Progenitor cell of endocrine pancreas (in vitro differentiated cells): ENCODE measurements around the gene P4HA2. TPM values are rescaled to one million over a fixed set of nuclear protein-coding genes. Genes with fewer than 3 reads are reported as not detected.
A peak's percentile ranks its signal among the peaks of the same experiment; 100 is the strongest.

ENCODE experiments used
- DNase-seq: peaks from one replicate; pipeline ENCODE4 v3.0.0; 2021; ENCODE audit warnings: low spot score; ENCODE audit not compliant: unreplicated experiment
- H3K27ac Mint-ChIP-seq: 2 replicates; pipeline ENCODE4 v1.8.0; 2021; ENCODE audit warnings: mild to moderate bottlenecking, moderate library complexity, mixed read lengths
- H3K27me3 Mint-ChIP-seq: 2 replicates; pipeline ENCODE4 v1.8.0; 2021; ENCODE audit warnings: mixed read lengths
- H3K36me3 Mint-ChIP-seq: 2 replicates; pipeline ENCODE4 v1.8.0; 2022; ENCODE audit warnings: mixed read lengths; ENCODE audit not compliant: insufficient read depth
- H3K4me1 Mint-ChIP-seq: 2 replicates; pipeline ENCODE4 v1.8.0; 2021; ENCODE audit warnings: low read depth, mixed read lengths
- H3K4me3 Mint-ChIP-seq: 2 replicates; pipeline ENCODE4 v1.8.0; 2021; ENCODE audit warnings: low read depth, mild to moderate bottlenecking, moderate library complexity, mixed read lengths
- H3K9me3 Mint-ChIP-seq: 2 replicates; pipeline ENCODE4 v1.8.0; 2021; ENCODE audit warnings: low read depth, mixed read lengths
- CTCF ChIP-seq: fragments of 200-600 bp; sonication (generic); IDR thresholded peaks from one replicate; pipeline ENCODE4 v1.5.0; 2021; ENCODE audit warnings: antibody characterized with exemption, mild to moderate bottlenecking; ENCODE audit not compliant: unreplicated experiment
- long read RNA-seq: library from polyadenylated mRNA; unstranded; transcript quantifications from one replicate; pipeline ENCODE4 v2.0.0, GENCODE V29; 2020
- total RNA-seq: library from RNA; stranded (reverse); gene quantifications from 2 replicates; pipeline ENCODE4 v1.2.1, GENCODE V29; 2021

P4HA2 gene
- total RNA-seq = 18.5 and 23.8 TPM in 2 replicates
- long read RNA-seq, transcript P4HA2-202 (15 exons, 2,313 nt) = major isoform, 77 of 136 reads
- long read RNA-seq, transcript P4HA2-203 (16 exons, 2,223 nt) = minor isoform, 6 of 136 reads
- long read RNA-seq, partial matches to known transcripts = 9 of 136 reads
- long read RNA-seq, other reads (novel, unspliced or antisense) = 40 of 136 reads

DNA sequence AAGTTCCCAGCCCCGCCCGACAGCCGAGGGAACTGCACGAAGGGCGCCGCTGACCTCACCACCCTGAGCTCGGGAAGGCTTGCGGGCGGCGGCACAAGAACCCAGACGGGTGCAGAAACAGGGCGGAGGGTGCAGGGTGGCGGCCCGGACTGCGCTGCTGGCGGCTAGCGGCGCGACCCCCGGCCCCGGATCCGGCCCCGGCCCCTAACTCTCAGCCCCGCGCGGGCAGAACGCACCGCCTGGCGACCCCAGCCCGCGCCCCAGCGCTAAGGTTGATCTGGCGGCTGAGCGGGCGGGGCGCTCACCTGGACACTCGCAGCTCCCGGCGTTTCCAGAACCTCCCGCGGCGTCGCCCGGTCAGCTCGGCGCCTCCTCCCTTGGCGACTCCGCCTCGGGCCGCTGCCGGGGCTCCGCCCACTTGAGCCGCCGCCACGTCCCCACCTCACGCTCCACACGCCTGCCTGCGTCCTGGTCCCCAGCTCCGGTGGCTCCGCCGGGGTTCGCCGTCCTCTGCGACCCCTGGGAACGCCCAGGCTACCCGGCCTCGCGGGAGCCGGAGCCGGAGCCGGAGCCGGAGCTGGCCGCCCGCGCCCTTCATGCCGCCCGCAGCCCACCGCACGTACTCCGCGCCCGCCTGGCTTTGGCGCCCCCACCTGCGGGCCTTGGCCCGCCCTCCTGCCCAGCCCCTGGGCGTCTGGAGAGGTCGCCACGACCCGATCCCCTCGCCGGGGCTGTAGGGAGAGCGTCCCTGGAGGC is at the start of gene P4HA2:
TSS of gene P4HA2 (minus strand) at position 369 of the 756 bp plus-strand sequence. CDS start 9,227 bp downstream, outside the sequence.
- H3K4me1 Mint-ChIP-seq = peaks cover 10% of the 10 kb centered on the region
- H3K27me3 Mint-ChIP-seq = peaks cover 50% of the 10 kb centered on the region
- DNase-seq = peak; percentile 76
- no peak within 1 kb of the TSS for H3K27ac Mint-ChIP-seq
- no peaks in the 10 kb centered on the region for H3K36me3 Mint-ChIP-seq
- H3K9me3 Mint-ChIP-seq = no peaks in the 10 kb centered on the region
- H3K4me3 Mint-ChIP-seq = peak within 1 kb of the TSS; percentile 65
- no peak for TF ChIP-seq CTCF

DNA sequence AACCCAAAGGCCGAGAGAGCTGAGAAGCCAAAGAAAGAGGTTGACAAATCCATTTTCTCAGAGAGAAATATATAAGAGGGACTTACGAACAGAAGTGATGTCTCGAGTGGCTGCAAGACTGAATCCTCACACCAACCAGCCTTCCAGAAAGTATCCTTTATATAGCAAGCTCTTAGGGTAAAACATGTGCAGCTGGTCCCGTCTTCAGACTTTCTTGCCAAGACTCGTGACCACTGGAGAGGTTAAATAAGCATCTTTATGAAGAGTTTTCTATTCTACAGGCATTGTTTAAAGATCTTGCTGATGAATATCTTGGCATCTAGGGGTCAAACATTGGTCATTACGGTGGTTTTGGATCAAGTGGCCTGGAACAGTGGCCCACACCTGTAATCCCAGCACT is 49.6 kb upstream of the P4HA2 start:
- peaks cover 7% of the 10 kb centered on the region for H3K27me3 Mint-ChIP-seq
- H3K4me3 Mint-ChIP-seq = no peak overlapping the region
- peaks cover 4% of the 10 kb centered on the region for H3K4me1 Mint-ChIP-seq
- no peak for TF ChIP-seq CTCF
- DNase-seq = no peak
- no peaks in the 10 kb centered on the region for H3K9me3 Mint-ChIP-seq
- no peak overlapping the region for H3K27ac Mint-ChIP-seq
- peaks cover 1% of the 10 kb centered on the region for H3K36me3 Mint-ChIP-seq

- Mint-ChIP-seq H3K9me3 (no peaks in the 10 kb centered on the region), H3K36me3 (peaks cover 1% of the 10 kb centered on the region), H3K27ac (no peak overlapping the region), H3K27me3 (peaks cover 3% of the 10 kb centered on the region), H3K4me1 (peaks cover 4% of the 10 kb centered on the region), H3K4me3 (no peak overlapping the region)
- no peak for TF ChIP-seq CTCF
- no peak for DNase-seq
These were observed 47.9 kb upstream of the P4HA2 start for GRCh38 chr5:132275367-132276220.

- Mint-ChIP-seq H3K4me3 (no peak overlapping the region), H3K27ac (no peak overlapping the region), H3K9me3 (no peaks in the 10 kb centered on the region), H3K36me3 (peaks cover 1% of the 10 kb centered on the region), H3K27me3 (no peaks in the 10 kb centered on the region), H3K4me1 (peaks cover 4% of the 10 kb centered on the region)
- DNase-seq = no peak
- no peak for TF ChIP-seq CTCF
These were observed 46.6 kb upstream of the P4HA2 start for GRCh38 chr5:132274050-132274792.

GRCh38 chr5:132273631-132274030 is 46.0 kb upstream of the P4HA2 start:
- H3K4me3 Mint-ChIP-seq = no peak overlapping the region
- H3K9me3 Mint-ChIP-seq = no peaks in the 10 kb centered on the region
- no peak for TF ChIP-seq CTCF
- H3K36me3 Mint-ChIP-seq = peaks cover 1% of the 10 kb centered on the region
- peaks cover 4% of the 10 kb centered on the region for H3K4me1 Mint-ChIP-seq
- H3K27ac Mint-ChIP-seq = no peak overlapping the region
- no peaks in the 10 kb centered on the region for H3K27me3 Mint-ChIP-seq
- no peak for DNase-seq
